Measurements from ENCODE around the gene LRP6.

DNA sequence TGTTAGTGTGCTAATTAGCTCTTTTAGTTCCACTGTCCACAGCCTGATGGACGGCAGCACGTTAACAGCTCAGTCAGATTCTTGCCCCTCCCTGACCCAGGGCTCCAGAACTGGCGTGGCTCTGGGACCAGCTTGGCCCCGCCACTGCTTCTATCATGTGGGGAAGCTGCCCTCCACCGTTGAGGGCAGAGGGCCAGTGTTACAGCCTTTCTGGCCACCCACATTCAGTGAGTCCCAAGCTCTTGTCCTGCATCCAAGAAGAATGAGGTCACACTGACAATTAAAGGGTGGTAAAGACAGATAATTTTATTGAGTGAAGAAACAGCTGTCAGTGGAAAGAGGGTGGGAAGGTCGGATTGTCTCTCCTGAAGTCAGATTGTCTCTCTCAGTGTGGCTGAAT lies 159.2 kb downstream of the LRP6 start:
- TF ChIP-seq, protein P1, sequence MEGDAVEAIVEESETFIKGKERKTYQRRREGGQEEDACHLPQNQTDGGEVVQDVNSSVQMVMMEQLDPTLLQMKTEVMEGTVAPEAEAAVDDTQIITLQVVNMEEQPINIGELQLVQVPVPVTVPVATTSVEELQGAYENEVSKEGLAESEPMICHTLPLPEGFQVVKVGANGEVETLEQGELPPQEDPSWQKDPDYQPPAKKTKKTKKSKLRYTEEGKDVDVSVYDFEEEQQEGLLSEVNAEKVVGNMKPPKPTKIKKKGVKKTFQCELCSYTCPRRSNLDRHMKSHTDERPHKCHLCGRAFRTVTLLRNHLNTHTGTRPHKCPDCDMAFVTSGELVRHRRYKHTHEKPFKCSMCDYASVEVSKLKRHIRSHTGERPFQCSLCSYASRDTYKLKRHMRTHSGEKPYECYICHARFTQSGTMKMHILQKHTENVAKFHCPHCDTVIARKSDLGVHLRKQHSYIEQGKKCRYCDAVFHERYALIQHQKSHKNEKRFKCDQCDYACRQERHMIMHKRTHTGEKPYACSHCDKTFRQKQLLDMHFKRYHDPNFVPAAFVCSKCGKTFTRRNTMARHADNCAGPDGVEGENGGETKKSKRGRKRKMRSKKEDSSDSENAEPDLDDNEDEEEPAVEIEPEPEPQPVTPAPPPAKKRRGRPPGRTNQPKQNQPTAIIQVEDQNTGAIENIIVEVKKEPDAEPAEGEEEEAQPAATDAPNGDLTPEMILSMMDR (IDR thresholded peaks at IDR 0.05): no peak
- TF ChIP-seq POLR2A (IDR thresholded peaks at IDR 0.05): no peak
